IPS DF 19.7 (cell line): ENCODE measurements around the gene ABI3BP.
"Not testable (repeated sequence)": the region's sequence is repeated elsewhere in the genome, so short reads cannot be mapped to it uniquely, and the experiment has no call there.

Experiments used
- DNase-seq: peaks from one replicate; pipeline ENCODE4 v3.0.0-alpha.2; 2013; ENCODE audit warnings: low read depth, low spot score

The ABI3BP gene

GRCh38 chr3:100947119-100947518 is 46.1 kb downstream of the ABI3BP start:
- DNase-seq, result no peak

DNA sequence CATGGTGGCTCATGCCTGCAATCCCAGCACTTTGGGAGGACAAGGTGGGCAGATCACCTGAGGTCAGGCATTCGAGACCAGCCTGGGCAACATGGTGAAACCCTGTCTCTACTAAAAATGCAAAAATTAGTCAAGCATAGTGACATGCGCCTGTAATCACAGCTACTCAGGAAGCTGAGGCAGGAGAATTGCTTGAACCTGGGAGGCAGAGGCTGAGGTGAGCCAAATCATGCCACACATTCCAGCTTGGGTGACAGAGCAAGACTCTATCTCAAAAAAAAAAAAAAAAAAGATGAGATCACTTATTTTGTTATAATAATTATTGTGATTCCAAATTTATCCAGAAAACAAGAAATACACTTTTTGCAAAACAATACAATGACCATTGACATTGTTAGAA is 47.1 kb downstream of the ABI3BP start:
- not testable (repeated sequence) for DNase-seq

DNA sequence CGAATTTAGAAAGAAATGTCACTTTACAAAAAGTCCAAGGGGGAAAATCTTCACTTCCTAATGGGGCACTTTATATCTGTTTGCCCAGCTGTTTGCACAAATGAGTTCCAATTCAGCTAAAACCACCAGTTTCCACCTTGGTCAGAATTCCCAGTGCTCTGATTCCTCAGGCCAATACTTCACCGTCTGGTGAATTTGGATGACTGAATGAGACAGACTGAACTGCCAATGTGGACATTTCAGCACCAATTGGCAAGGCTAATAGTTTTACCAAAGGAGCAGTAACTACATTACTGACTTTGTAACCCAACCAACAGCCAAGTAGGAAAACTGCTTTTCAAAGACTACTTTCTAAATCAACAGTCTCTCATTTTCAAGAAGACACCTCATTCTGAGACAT is 51.8 kb downstream of the ABI3BP start:
- no peak for DNase-seq

GRCh38 chr3:100941041-100941440 is 52.2 kb downstream of the ABI3BP start:
- no peak for DNase-seq

DNA sequence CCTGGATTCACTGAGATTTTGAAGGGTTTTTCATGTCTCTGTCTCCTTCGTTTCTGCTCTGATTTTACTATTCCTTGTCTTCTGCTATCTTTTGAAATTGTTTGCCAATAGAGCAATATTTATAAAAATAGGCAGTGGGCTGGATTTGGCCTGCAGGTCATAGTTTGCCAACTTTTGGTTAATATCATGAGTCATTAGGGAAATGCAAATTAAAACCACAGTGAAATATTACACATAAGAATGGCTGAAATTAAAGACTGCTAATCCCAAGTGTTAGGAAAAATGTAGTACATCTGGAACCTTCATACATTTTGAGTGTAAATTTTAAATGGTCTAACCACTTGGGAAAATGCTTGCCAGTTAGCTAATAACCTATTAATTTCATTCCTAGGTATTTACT is 56.3 kb downstream of the ABI3BP start:
- no peak for DNase-seq

DNA sequence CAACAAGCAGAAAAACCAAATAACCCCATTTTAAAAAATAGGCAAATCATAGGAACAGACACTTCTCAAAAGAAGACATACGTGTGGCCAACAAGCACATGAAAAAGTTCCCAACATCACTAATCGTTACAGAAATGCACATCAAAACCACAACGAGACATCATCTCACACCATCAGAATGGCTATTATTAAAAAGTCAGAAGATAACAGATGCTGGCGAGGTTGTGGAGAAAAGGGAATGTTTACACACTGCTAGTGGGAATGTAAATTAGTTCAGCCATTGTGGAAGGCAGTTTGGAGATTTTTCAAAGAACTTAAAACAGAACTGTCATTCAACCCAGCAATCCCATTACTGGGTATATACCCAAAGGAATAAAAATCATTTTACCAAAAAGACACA is 60.7 kb downstream of the ABI3BP start:
- no peak for DNase-seq

- no peak for DNase-seq
These were observed 64.4 kb downstream of the ABI3BP start for GRCh38 chr3:100928638-100929428.

- DNase-seq, result no peak
These were observed 65.4 kb downstream of the ABI3BP start for GRCh38 chr3:100927775-100928174.

DNA sequence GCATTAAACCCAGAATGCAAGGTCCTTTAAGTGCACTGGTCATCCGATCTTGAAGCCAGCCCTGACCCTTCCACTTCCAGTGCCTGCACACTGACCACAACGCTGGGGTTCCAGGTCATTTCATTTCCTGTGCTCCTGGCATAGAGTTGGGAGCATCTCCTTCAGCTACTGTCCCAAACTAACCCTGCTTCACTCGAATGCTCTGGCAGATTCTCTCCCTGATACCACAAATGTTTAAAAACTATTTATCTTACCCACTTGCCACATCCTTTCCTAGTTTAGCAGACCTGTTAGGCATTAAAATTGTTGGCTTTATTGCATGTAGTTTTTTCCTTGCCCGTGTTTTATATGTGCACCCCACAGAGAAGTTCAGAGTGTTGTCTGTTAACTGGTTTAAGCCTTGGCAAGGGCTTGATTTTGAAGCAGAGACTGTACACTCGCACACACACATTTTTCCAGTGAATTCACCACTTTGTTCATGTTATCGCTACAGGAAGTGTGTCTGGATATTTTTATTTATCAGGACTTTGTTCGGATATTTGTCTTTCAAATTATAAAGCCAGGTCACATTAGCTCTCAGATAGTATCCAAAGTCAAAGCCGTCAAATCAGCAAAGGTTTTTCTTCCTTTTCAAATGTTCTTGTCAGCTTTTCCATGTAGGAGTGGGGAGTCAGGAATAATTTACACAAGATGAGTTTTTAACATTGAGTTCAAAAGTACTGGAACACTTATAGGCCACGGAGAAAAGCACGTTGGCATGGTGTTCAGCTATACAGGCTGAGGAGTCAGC is 77.3 kb downstream of the ABI3BP start:
- no peak for DNase-seq

GRCh38 chr3:100913870-100914648 is 79.2 kb downstream of the ABI3BP start:
- no peak for DNase-seq

- no peak for DNase-seq
These were observed 80.2 kb downstream of the ABI3BP start for GRCh38 chr3:100912976-100913545.

GRCh38 chr3:100912571-100912970 is 80.7 kb downstream of the ABI3BP start:
- DNase-seq, result no peak

- no peak for DNase-seq
These were observed 81.3 kb downstream of the ABI3BP start for GRCh38 chr3:100911956-100912355.

- no peak for DNase-seq
These were observed 82.2 kb downstream of the ABI3BP start for GRCh38 chr3:100910986-100911385.

GRCh38 chr3:100902572-100902971 is 90.6 kb downstream of the ABI3BP start:
- no peak for DNase-seq

- no peak for DNase-seq
These were observed 92.4 kb downstream of the ABI3BP start for GRCh38 chr3:100900671-100901335.

DNA sequence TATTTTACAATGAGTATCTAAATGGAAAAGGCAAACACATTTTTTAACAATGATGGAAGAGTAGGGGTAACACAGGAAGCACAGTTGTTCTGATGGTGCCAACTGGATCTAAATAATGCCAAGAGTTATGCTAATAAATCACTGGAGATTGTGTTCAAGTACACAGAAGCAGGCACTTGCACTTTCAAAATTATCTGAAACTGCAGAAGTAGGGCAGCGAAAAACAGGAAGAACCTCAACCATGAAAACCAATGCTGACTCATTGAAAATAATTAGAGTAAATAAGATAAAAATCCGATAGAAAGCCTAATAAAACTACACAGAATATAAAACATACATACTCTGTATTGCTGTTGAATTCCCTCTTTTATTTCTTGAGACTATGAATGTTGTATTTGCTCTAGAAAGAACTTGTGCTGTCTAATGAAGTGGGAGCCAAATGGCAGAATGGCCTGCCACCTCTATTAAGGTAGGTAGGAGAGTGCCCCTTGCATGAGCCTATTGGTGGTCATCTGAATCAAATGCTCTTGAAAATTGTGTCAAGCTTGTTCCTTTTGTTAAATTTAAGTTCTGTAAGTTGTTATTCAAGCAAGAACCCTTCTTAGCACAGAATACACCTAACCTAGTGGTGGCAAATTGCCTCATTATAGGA is 93.7 kb downstream of the ABI3BP start:
- DNase-seq, result no peak

- DNase-seq, result no peak
These were observed 94.5 kb downstream of the ABI3BP start for GRCh38 chr3:100898681-100899080.

DNA sequence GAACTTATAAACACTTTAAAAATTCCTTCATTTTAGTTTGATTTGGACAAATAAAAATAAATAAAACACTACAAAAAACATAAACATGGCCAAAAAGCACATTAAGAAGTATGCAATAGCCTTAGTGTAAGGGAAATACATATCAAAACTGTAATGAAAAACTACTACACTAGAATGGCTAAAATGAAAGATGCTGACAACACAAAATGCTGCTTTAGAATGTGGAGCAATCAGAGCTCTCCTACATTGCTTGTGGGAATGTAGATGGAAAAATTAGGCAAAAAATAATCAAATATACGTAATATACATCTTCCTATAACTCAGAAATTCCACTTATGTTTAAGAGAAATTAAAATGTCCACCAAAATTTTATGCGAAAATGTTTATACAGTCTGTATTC is 96.2 kb downstream of the ABI3BP start:
- DNase-seq, result no peak

GRCh38 chr3:100893590-100893989 is 99.6 kb downstream of the ABI3BP start:
- peak; percentile 17 for DNase-seq

DNA sequence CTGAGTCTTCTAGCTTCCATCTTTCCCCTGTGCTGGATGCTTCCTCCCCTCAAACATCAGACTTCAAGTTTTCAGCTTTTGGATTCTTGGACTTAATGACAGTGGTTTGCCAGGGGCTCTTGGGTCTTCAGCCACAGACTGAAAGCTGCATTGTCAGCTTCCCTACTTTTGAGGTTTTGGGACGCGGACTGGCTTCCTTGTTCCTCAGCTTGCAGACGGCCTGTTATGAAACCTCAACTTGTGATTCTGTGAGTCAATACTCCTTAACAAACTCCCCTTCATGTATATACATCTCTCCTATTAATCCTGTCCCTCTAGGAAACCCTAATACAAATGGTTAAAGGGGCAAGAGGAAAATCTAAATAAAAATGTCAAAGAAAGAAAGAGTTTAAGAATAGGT is 100.1 kb downstream of the ABI3BP start:
- no peak for DNase-seq
